Keratinocyte (primary cell): ENCODE data around the gene VOPP1. TPM values are rescaled to one million over a fixed set of nuclear protein-coding genes. Genes with fewer than 3 reads are reported as not detected.

ENCODE experiments used
- DNase-seq: peaks from one replicate; pipeline ENCODE4 v3.0.0-alpha.2; 2011; ENCODE audit warnings: low read depth, missing footprints, low spot score
- FAIRE-seq: peaks from 2 replicates; lab custom pipeline; 2011; peaks lifted over from hg19 to GRCh38; lab: Jason Lieb, UNC
- H2AFZ ChIP-seq: 2 replicates; pipeline ENCODE4 v1.6.0; 2012; ENCODE audit warnings: low read length, control low read depth, inconsistent platforms; ENCODE audit not compliant: control insufficient read depth
- H3K27ac ChIP-seq: 2 replicates; pipeline ENCODE4 v1.5.1; 2011; ENCODE audit warnings: low read length; ENCODE audit not compliant: control insufficient read depth, insufficient read depth
- H3K27me3 ChIP-seq: 3 replicates; pipeline ENCODE4 v1.6.0; 2011; ENCODE audit warnings: low read length; ENCODE audit not compliant: control insufficient read depth, insufficient read depth; ENCODE audit errors: extremely low read depth
- H3K36me3 ChIP-seq, 2 experiments: 2 replicates in 1 of 2; 3 replicates in 1 of 2; pipeline ENCODE4 v1.5.1; 2011; ENCODE audit warnings: low read length in 2 of 2, mild to moderate bottlenecking in 1 of 2; ENCODE audit not compliant: control insufficient read depth in 2 of 2, insufficient read depth in 2 of 2; ENCODE audit errors: extremely low read depth in 1 of 2
- H3K4me1 ChIP-seq: 3 replicates; pipeline ENCODE4 v1.5.1; 2011; ENCODE audit warnings: low read length; ENCODE audit not compliant: control insufficient read depth, insufficient read depth; ENCODE audit errors: extremely low read depth
- H3K4me2 ChIP-seq: 3 replicates; pipeline ENCODE4 v1.6.0; 2011; ENCODE audit warnings: low read depth, low read length; ENCODE audit not compliant: control insufficient read depth, insufficient read depth; ENCODE audit errors: extremely low read depth
- H3K4me3 ChIP-seq, 3 experiments: fragments of 200-600 bp in 1 of 3; sonication (generic) in 1 of 3; 2 replicates in 2 of 3; 3 replicates in 1 of 3; pipeline ENCODE4 v1.5.1; 2011 to 2016; ENCODE audit warnings: low read length in 3 of 3, mild to moderate bottlenecking in 3 of 3, control low read depth in 2 of 3, inconsistent platforms in 1 of 3, low read depth in 1 of 3, mixed read lengths in 1 of 3, mixed run types in 1 of 3, moderate library complexity in 1 of 3; ENCODE audit not compliant: control insufficient read depth in 2 of 3, insufficient read depth in 2 of 3; ENCODE audit errors: extremely low read depth in 1 of 3
- H3K79me2 ChIP-seq: 2 replicates; pipeline ENCODE4 v1.6.0; 2012; ENCODE audit warnings: low read length; ENCODE audit not compliant: control insufficient read depth, insufficient read depth
- H3K9ac ChIP-seq: 3 replicates; pipeline ENCODE4 v1.6.0; 2011; ENCODE audit warnings: low read length; ENCODE audit not compliant: control insufficient read depth, insufficient read depth; ENCODE audit errors: extremely low read depth
- H3K9me1 ChIP-seq: 3 replicates; pipeline ENCODE4 v1.6.0; 2011; ENCODE audit warnings: low read length; ENCODE audit not compliant: control insufficient read depth, insufficient read depth; ENCODE audit errors: extremely low read depth
- H3K9me3 ChIP-seq: 2 replicates; pipeline ENCODE4 v1.5.1; 2012; ENCODE audit warnings: low read depth, low read length; ENCODE audit not compliant: control insufficient read depth
- H4K20me1 ChIP-seq: 3 replicates; pipeline ENCODE4 v1.6.0; 2011; ENCODE audit warnings: low read length; ENCODE audit not compliant: control insufficient read depth, insufficient read depth; ENCODE audit errors: extremely low read depth
- EZH2 ChIP-seq: IDR thresholded peaks from one replicate; pipeline ENCODE4 v1.6.1; 2012; ENCODE audit warnings: inconsistent platforms, mild to moderate bottlenecking, low read length, moderate library complexity
- dilution Hi-C: fragments of 300-500 bp; cut with MboI; formaldehyde crosslinking; loops from one replicate; pipeline ENCODE4 v1.7.0; 2020; ENCODE audit warnings: low sequenced_read_pairs; ENCODE audit not compliant: extremely low pct_ligation_motif_present
- polyA plus RNA-seq, 5 experiments: library from polyadenylated mRNA; depleted of rRNA in 3 of 5; stranded (reverse) in 3 of 5; stranded (forward) in 1 of 5; unstranded in 1 of 5; fragments of >200 nt; gene quantifications; 1 replicate in 1 of 5; 2 replicates in 3 of 5; 3 replicates in 1 of 5; pipeline versions ENCODE4 v1.2.1 to v1.2.3, GENCODE V29; 2011 to 2012; ENCODE audit warnings: missing spikeins in 2 of 5, low read depth in 1 of 5, low replicate concordance in 1 of 5
- TF ChIP-seq, protein P1 (sequence below), 3 experiments: IDR thresholded peaks in 1 of 3; conservative IDR thresholded peaks in 1 of 3; optimal IDR thresholded peaks in 1 of 3; 2 replicates in 2 of 3; 3 replicates in 1 of 3; pipeline versions ENCODE3 to v1.5.1; 2011; ENCODE audit warnings: low read length in 3 of 3, mild to moderate bottlenecking in 3 of 3, moderate library complexity in 2 of 3, control low read depth in 1 of 3, inconsistent platforms in 1 of 3; ENCODE audit not compliant: insufficient read depth in 2 of 3; ENCODE audit errors: extremely low read depth in 1 of 3

The VOPP1 gene
- polyA plus RNA-seq, 1 donor (not counting 4 experiments of a cell fraction or from before 2014, with no cell fraction given): 49.2 TPM

DNA sequence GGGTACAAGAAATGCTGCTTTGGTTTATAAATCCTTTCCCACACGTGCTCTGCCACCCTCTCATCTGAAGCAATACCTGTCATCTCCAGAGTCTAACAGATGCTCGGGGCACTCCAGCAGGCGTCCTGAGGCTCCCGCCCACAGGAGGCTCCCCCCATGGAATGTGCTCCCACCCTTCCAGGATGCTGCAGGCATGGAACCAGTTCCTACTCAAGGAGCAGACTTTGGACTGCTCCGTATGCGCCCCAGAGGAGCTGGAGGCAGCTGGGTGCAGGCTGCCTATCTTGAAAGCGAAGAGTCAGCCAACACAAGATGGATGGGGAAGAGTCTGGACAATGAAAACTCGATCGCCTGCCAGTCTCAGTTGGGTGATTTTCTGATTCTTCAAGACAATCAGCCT lies 75.4 kb downstream of the VOPP1 start:
- DNase-seq (no peak), FAIRE-seq (no peak)
- Histone ChIP-seq H3K79me2 (peaks cover 14% of the 10 kb centered on the region), H4K20me1 (no peaks in the 10 kb centered on the region), H3K4me3 (no peak overlapping the region), H2AFZ (no peak overlapping the region), H3K36me3 (peaks cover 4 to 18% of the 10 kb centered on the region in 2 experiments), H3K9me1 (no peaks in the 10 kb centered on the region), H3K9me3 (no peaks in the 10 kb centered on the region), H3K27me3 (no peaks in the 10 kb centered on the region), H3K27ac (no peak overlapping the region), H3K4me1 (peaks cover 5% of the 10 kb centered on the region), H3K4me2 (no peak overlapping the region), H3K9ac (no peak overlapping the region)
- TF ChIP-seq, protein P1, sequence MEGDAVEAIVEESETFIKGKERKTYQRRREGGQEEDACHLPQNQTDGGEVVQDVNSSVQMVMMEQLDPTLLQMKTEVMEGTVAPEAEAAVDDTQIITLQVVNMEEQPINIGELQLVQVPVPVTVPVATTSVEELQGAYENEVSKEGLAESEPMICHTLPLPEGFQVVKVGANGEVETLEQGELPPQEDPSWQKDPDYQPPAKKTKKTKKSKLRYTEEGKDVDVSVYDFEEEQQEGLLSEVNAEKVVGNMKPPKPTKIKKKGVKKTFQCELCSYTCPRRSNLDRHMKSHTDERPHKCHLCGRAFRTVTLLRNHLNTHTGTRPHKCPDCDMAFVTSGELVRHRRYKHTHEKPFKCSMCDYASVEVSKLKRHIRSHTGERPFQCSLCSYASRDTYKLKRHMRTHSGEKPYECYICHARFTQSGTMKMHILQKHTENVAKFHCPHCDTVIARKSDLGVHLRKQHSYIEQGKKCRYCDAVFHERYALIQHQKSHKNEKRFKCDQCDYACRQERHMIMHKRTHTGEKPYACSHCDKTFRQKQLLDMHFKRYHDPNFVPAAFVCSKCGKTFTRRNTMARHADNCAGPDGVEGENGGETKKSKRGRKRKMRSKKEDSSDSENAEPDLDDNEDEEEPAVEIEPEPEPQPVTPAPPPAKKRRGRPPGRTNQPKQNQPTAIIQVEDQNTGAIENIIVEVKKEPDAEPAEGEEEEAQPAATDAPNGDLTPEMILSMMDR (optimal IDR thresholded peaks at IDR 0.05 in 1 of 3, IDR thresholded peaks at IDR 0.05 in 1 of 3, conservative IDR thresholded peaks at IDR 0.05 in 1 of 3; ENCODE audit: extremely low read depth in 1 of 3, insufficient read depth in 2 of 3, low read length in 3 of 3): no peak
- no peak for TF ChIP-seq EZH2
- dilution Hi-C loops: no loop called here

DNA sequence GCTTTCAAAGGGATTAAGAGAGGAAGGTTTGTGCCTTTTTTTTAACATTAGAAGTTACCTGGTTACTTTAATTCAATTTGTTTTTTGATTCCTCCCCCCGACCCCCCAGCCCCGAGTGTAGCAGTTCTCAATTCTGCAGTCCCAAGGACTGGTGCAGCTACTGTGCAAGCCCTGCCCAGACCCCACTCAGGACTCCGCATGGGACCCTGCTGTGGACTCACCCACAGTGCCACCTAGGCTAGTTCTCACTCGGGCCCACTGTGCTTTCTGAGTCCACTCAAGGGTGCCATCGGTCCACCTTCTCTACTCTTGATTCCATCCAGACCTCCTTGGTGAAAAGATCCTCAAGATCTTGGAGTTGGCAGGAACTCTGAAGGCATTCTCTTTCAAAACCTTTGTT lies 77.4 kb downstream of the VOPP1 start:
- Histone ChIP-seq H3K9me3 (no peaks in the 10 kb centered on the region), H4K20me1 (no peaks in the 10 kb centered on the region), H3K79me2 (peaks cover 7% of the 10 kb centered on the region), H3K36me3 (peaks cover 10 to 21% of the 10 kb centered on the region in 2 experiments), H3K4me3 (no peak overlapping the region), H2AFZ (no peak overlapping the region), H3K27ac (no peak overlapping the region), H3K27me3 (no peaks in the 10 kb centered on the region), H3K4me2 (no peak overlapping the region), H3K9ac (no peak overlapping the region), H3K9me1 (no peaks in the 10 kb centered on the region), H3K4me1 (peaks cover 5% of the 10 kb centered on the region)
- dilution Hi-C loops: no loop called here
- no peak for DNase-seq
- no peak for FAIRE-seq
- TF ChIP-seq EZH2: no peak
- TF ChIP-seq, protein P1 (optimal IDR thresholded peaks at IDR 0.05 in 1 of 3, IDR thresholded peaks at IDR 0.05 in 1 of 3, conservative IDR thresholded peaks at IDR 0.05 in 1 of 3; ENCODE audit: extremely low read depth in 1 of 3, insufficient read depth in 2 of 3, low read length in 3 of 3): no peak
